ENCODE measurements around the gene DZIP1.

Gene DZIP1

GRCh38 chr13:95544293-95544692, 100.2 kb downstream of the DZIP1 start:
- no peak for DNase-seq

- no peak for DNase-seq
Observed at GRCh38 chr13:95541911-95542474, 102.5 kb downstream of the DZIP1 start.

DNA sequence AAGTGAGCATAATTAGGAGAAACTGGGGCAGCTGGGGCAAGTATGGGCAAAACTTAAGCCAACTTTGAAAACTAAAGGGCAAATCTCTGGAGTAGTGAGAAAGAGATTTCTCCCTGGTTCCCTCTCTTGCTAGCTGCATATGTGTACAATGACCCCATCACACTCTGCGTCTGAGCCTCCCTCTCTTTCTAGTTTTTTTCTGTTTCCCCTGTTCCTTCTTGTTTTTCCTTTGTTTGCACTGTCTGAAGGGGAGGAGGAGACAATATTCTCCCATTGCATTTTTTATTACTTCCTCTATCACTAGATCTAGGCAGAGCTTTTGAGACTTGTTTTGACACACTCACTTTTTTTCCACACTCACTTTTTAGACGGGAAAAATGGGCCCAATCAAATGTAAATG, 103.2 kb downstream of the DZIP1 start:
- no peak for DNase-seq

- no peak for DNase-seq
Observed at GRCh38 chr13:95540888-95541287, 103.6 kb downstream of the DZIP1 start.

DNA sequence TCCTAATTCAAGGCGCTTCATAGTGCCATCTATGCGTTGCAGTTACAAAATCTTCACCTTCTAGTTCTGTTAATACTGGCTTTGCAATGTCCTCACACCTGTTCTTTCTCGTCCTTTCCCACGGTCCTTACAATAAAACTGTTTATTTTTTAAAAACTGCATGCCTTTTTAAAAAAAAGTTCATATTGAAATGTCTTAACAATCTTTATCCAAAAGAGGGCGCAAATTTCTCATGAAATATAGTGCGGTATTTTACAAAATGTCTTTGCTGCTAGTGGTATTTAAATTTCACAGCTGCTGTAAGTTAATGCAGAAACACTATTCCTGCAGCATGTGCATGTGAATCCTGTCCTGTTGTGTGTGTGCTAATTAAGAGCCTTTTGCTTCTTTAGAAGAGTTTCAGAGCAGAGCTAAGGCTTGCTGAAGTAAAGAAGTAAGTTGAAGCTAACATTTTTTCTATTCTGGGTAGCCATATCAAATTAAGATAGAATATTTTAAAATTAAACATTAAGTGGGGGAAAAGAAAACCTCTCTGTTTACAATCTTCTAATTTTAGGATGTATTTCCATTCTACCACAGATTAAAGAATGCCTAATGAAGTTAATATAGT, 107.8 kb downstream of the DZIP1 start:
- DNase-seq = no peak

- DNase-seq = no peak
Observed at GRCh38 chr13:95535243-95535642, 109.3 kb downstream of the DZIP1 start.

- DNase-seq = no peak
Observed at GRCh38 chr13:95533545-95534160, 110.9 kb downstream of the DZIP1 start.

GRCh38 chr13:95530178-95530577, 114.3 kb downstream of the DZIP1 start:
- no peak for DNase-seq
